SK-N-SH treated with all-trans-retinoic acid at 6 μM for 48 hours (cell line): ENCODE results near the gene GSTM3.
A peak's percentile ranks its signal among the peaks of the same experiment; 100 is the strongest.

Source experiments
- ATAC-seq: fragments of 200-7000 bp; cut with Tn5 transposase; 3 replicates; pipeline ENCODE4 v1.9.1; 2020; ENCODE audit warnings: mild to moderate bottlenecking, moderate library complexity
- ARNTL ChIP-seq: fragments of 450-650 bp; formaldehyde crosslinking; IDR thresholded peaks from 2 replicates; pipeline ENCODE4 v1.5.0; 2020; ENCODE audit warnings: low read depth, mild to moderate bottlenecking, moderate library complexity, borderline replicate concordance
- BACH2 ChIP-seq: fragments of 250-450 bp; sonication (Bioruptor Pico); IDR thresholded peaks from 2 replicates; pipeline ENCODE4 v1.9.0; 2021; ENCODE audit warnings: mild to moderate bottlenecking, borderline replicate concordance
- CREB5 ChIP-seq: fragments of 250-450 bp; sonication (Bioruptor Pico); IDR thresholded peaks from 2 replicates; pipeline ENCODE4 v1.5.1; 2020; ENCODE audit warnings: low read depth, mild to moderate bottlenecking, moderate library complexity
- CSRNP3 ChIP-seq: fragments of 250-450 bp; sonication (Bioruptor Pico); IDR thresholded peaks from 2 replicates; pipeline ENCODE4 v1.5.1; 2021; ENCODE audit warnings: mild to moderate bottlenecking, moderate library complexity
- ESRRG ChIP-seq: fragments of 250-450 bp; sonication (Bioruptor Pico); IDR thresholded peaks from 2 replicates; pipeline ENCODE4 v1.6.1; 2021; ENCODE audit warnings: mild to moderate bottlenecking
- ISL1 ChIP-seq: fragments of 250-450 bp; sonication (Bioruptor Pico); IDR thresholded peaks from 2 replicates; pipeline ENCODE4 v2.1.2; 2022; ENCODE audit warnings: mild to moderate bottlenecking, moderate library complexity
- OSR1 ChIP-seq: fragments of 250-450 bp; sonication (Bioruptor Pico); IDR thresholded peaks from 2 replicates; pipeline ENCODE4 v1.8.0; 2022; ENCODE audit warnings: moderate library complexity, mild to moderate bottlenecking, inconsistent platforms
- PATZ1 ChIP-seq: fragments of 250-450 bp; sonication (Bioruptor Pico); IDR thresholded peaks from 2 replicates; pipeline ENCODE4 v1.8.0; 2020; ENCODE audit warnings: mild to moderate bottlenecking, moderate library complexity, borderline replicate concordance
- PPARA ChIP-seq: fragments of 250-450 bp; sonication (Bioruptor Pico); IDR thresholded peaks from 2 replicates; pipeline ENCODE4 v1.5.0; 2020; ENCODE audit warnings: mild to moderate bottlenecking, borderline replicate concordance
- RARB ChIP-seq: fragments of 250-450 bp; sonication (Bioruptor Pico); IDR thresholded peaks from 2 replicates; pipeline ENCODE4 v1.8.0; 2021; ENCODE audit warnings: mild to moderate bottlenecking, moderate library complexity
- SNAI2 ChIP-seq: fragments of 250-450 bp; sonication (Bioruptor Pico); IDR thresholded peaks from 2 replicates; pipeline ENCODE4 v1.5.0; 2020; ENCODE audit warnings: mild to moderate bottlenecking, moderate library complexity
- TCF4 ChIP-seq: fragments of 250-450 bp; sonication (Bioruptor Pico); IDR thresholded peaks from 2 replicates; pipeline ENCODE4 v1.8.0; 2021; ENCODE audit warnings: mild to moderate bottlenecking, moderate library complexity, borderline replicate concordance
- TOX ChIP-seq: fragments of 250-450 bp; sonication (Bioruptor Pico); IDR thresholded peaks from 2 replicates; pipeline ENCODE4 v1.8.0; 2021; ENCODE audit warnings: mild to moderate bottlenecking, moderate library complexity, borderline replicate concordance
- TSHZ2 ChIP-seq: fragments of 250-450 bp; sonication (Bioruptor Pico); IDR thresholded peaks from 2 replicates; pipeline ENCODE4 v1.5.0; 2020; ENCODE audit warnings: mild to moderate bottlenecking, moderate library complexity
- ZC3H10 ChIP-seq: fragments of 250-450 bp; sonication (Bioruptor Pico); IDR thresholded peaks from 2 replicates; pipeline ENCODE4 v1.5.1; 2021; ENCODE audit warnings: mild to moderate bottlenecking, moderate library complexity
- ZFP3 ChIP-seq: fragments of 250-450 bp; sonication (Bioruptor Pico); IDR thresholded peaks from 2 replicates; pipeline ENCODE4 v1.5.0; 2020; ENCODE audit warnings: mild to moderate bottlenecking, moderate library complexity
- ZFP30 ChIP-seq: fragments of 450-650 bp; formaldehyde crosslinking; IDR thresholded peaks from 2 replicates; pipeline ENCODE4 v1.5.0; 2022; ENCODE audit warnings: mild to moderate bottlenecking, moderate library complexity
- ZNF565 ChIP-seq: fragments of 450-650 bp; formaldehyde crosslinking; conservative IDR thresholded peaks from 2 replicates; pipeline ENCODE4 v1.5.0; 2020; ENCODE audit warnings: low read depth, mild to moderate bottlenecking, moderate library complexity
- ZNF70 ChIP-seq: fragments of 450-650 bp; formaldehyde crosslinking; IDR thresholded peaks from 2 replicates; pipeline ENCODE4 v1.5.0; 2020; ENCODE audit warnings: mild to moderate bottlenecking, moderate library complexity
- ZNF8 ChIP-seq: fragments of 450-650 bp; formaldehyde crosslinking; IDR thresholded peaks from 2 replicates; pipeline ENCODE4 v1.5.0; 2020; ENCODE audit warnings: mild to moderate bottlenecking, moderate library complexity
- TF ChIP-seq, protein P1 (sequence below): fragments of 250-450 bp; sonication (Bioruptor Pico); IDR thresholded peaks from 2 replicates; pipeline ENCODE4 v1.8.0; 2021; ENCODE audit warnings: low read depth, mild to moderate bottlenecking, moderate library complexity, borderline replicate concordance

Gene GSTM3

DNA sequence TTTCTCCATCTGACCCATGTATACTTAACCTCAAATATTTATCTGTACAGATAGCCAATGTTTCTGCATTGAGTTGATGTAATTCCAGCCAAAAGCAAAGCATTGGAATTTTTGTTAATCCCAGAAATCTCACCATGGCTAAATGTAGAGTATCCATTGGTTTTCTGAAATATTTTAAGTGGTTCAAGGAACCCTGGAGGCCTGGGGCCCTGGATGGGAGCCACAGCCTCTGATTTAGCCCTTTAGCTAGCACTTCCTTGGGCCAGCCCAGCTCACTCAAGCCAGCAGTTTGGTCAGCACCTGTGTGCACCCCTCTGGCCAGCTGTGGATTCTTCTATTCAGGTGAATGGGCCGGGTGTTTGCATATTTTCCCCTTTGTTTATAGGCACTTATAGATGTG, 41.7 kb upstream of the GSTM3 start:
- TF ChIP-seq PATZ1 (CRISPR knock-in tag) (no peak), TOX (no peak), RARB (no peak), ZFP30 (CRISPR knock-in tag) (no peak), ZC3H10 (CRISPR knock-in tag) (no peak), ESRRG (no peak), BACH2 (CRISPR knock-in tag) (no peak), SNAI2 (CRISPR knock-in tag) (no peak), ZNF8 (CRISPR knock-in tag) (no peak), ZNF70 (CRISPR knock-in tag) (no peak)
- no peak for ATAC-seq

- TF ChIP-seq TSHZ2, result no peak
- peak; percentile 49; the same call in 1 of the 2 replicates for TF ChIP-seq ISL1 (CRISPR knock-in tag)
- no peak for TF ChIP-seq ZNF70 (CRISPR knock-in tag)
- no peak for TF ChIP-seq OSR1 (CRISPR knock-in tag)
- TF ChIP-seq TCF4, result no peak
- ATAC-seq, result no peak
These were observed 41.0 kb upstream of the GSTM3 start for GRCh38 chr1:109781806-109782205.

GRCh38 chr1:109780982-109781381, 40.1 kb upstream of the GSTM3 start:
- ATAC-seq, result no peak
- TF ChIP-seq CSRNP3 (no peak), ARNTL (no peak), RARB (no peak)
- TF ChIP-seq, all 23 proteins: peak for 0

- TF ChIP-seq ZNF565 (CRISPR knock-in tag), result no peak
- no peak for TF ChIP-seq ZFP3 (CRISPR knock-in tag)
- TF ChIP-seq TCF4, result no peak
- no peak for TF ChIP-seq BACH2 (CRISPR knock-in tag)
- TF ChIP-seq RARB, result no peak
- no peak for TF ChIP-seq ZNF70 (CRISPR knock-in tag)
- TF ChIP-seq ZFP30 (CRISPR knock-in tag), result no peak
- no peak for TF ChIP-seq PATZ1 (CRISPR knock-in tag)
- no peak for TF ChIP-seq PPARA (CRISPR knock-in tag)
- TF ChIP-seq ISL1 (CRISPR knock-in tag), result no peak
- no peak for TF ChIP-seq CREB5 (CRISPR knock-in tag)
- no peak for TF ChIP-seq ZNF8 (CRISPR knock-in tag)
- no peak for TF ChIP-seq TSHZ2
- TF ChIP-seq, protein P1, sequence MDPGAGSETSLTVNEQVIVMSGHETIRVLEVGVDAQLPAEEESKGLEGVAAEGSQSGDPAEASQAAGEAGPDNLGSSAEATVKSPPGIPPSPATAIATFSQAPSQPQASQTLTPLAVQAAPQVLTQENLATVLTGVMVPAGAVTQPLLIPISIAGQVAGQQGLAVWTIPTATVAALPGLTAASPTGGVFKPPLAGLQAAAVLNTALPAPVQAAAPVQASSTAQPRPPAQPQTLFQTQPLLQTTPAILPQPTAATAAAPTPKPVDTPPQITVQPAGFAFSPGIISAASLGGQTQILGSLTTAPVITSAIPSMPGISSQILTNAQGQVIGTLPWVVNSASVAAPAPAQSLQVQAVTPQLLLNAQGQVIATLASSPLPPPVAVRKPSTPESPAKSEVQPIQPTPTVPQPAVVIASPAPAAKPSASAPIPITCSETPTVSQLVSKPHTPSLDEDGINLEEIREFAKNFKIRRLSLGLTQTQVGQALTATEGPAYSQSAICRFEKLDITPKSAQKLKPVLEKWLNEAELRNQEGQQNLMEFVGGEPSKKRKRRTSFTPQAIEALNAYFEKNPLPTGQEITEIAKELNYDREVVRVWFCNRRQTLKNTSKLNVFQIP, result no peak
- TF ChIP-seq TOX, result no peak
- TF ChIP-seq SNAI2 (CRISPR knock-in tag), result no peak
- no peak for ATAC-seq
These were observed 37.3 kb upstream of the GSTM3 start for GRCh38 chr1:109777980-109778625.
